Measurements from ENCODE around the gene ACKR3.

DNA sequence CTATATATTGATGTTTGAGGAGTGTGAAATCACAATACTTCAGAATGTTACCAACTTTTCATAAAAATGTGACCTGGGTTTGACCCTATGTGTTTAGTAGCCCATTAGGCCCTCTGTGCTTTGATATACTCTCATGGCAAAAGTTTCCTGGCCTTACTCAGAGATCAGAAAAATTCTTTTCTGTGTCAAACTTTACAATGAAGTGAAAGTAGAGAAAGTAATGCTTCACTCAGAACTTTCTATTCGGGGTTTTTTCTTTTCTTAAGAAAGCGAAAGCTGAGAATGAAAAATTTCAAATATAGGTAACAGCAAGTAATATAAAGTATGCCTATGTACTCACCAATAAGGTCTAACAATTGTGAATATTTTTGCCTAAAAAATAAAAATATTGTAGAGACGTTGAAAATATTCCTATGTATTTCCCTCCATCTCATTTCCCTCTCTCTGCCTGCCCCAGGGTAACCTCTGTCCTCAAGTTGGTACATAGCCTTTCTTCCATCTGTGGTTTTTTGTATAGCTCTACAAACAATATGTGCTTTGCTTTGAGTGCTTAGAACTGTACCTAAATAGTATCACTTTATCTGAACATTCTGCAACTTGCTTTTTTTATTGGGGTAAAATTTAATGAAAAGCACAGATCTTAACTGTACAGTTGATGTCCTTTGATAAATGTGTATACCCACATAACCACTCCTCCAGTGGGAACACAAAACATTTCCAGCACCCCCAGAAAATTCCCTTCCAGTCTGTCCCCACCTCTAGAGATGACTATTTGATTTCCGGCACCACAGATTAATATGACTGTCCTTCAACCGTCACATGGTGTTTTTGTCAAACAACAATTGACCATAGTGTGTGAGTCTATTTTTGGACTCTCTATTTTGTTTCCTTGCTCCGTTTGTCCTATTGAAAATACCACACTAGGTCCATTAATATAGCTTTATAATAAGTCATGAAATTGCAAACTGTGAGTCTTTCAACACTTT lies 10.3 kb upstream of the ACKR3 start:
- TF ChIP-seq, protein P1, sequence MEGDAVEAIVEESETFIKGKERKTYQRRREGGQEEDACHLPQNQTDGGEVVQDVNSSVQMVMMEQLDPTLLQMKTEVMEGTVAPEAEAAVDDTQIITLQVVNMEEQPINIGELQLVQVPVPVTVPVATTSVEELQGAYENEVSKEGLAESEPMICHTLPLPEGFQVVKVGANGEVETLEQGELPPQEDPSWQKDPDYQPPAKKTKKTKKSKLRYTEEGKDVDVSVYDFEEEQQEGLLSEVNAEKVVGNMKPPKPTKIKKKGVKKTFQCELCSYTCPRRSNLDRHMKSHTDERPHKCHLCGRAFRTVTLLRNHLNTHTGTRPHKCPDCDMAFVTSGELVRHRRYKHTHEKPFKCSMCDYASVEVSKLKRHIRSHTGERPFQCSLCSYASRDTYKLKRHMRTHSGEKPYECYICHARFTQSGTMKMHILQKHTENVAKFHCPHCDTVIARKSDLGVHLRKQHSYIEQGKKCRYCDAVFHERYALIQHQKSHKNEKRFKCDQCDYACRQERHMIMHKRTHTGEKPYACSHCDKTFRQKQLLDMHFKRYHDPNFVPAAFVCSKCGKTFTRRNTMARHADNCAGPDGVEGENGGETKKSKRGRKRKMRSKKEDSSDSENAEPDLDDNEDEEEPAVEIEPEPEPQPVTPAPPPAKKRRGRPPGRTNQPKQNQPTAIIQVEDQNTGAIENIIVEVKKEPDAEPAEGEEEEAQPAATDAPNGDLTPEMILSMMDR (IDR thresholded peaks at IDR 0.05): no peak
- TF ChIP-seq POLR2A (IDR thresholded peaks at IDR 0.05): no peak

All from esophagus squamous epithelium (tissue), 4 donors.